H1 (cell line): ENCODE data around the gene INF2. TPM values are rescaled to one million over a fixed set of nuclear protein-coding genes. Genes with fewer than 3 reads are reported as not detected.

Experiments used
- KDM5A ChIP-seq: fragments of 200-600 bp; IDR thresholded peaks from 2 replicates; pipeline ENCODE4 v1.7.1; 2012; ENCODE audit warnings: mild to moderate bottlenecking, low read length, inconsistent platforms, mixed read lengths
- polyA plus RNA-seq, 7 experiments: library from polyadenylated mRNA; depleted of rRNA in 3 of 7; stranded (reverse) in 5 of 7; unstranded in 2 of 7; fragments of >200 nt in 5 of 7; fragments of 200-250 nt in 2 of 7; gene quantifications; 1 replicate in 5 of 7; 2 replicates in 1 of 7; 4 replicates in 1 of 7; pipeline versions ENCODE4 v1.2.1 to v1.2.3, GENCODE V29; 2011 to 2013; ENCODE audit warnings: missing spikeins in 2 of 7, mixed read lengths in 2 of 7
- total RNA-seq: library from RNA; stranded (reverse); fragmentation: NEBNext Ultra II Directional; extraction: Animal tissue kit (Norgen Biotek cat#: 25700); gene quantifications from 2 replicates; pipeline ENCODE4 v1.2.1, GENCODE V29; 2021
- TF ChIP-seq, protein P1 (sequence below): fragments of 300-600 bp; sonication (generic); IDR thresholded peaks from 2 replicates; pipeline ENCODE4 v1.7.1; 2012; ENCODE audit warnings: low read length, moderate library complexity, mild to moderate bottlenecking, inconsistent platforms; ENCODE audit not compliant: insufficient replicate concordance

Gene INF2
- total and polyA plus RNA-seq, 2 of the 8 experiments (the other 6 are each of a cell fraction or from before 2014, with no cell fraction given): 29.1 to 59.5 TPM

DNA sequence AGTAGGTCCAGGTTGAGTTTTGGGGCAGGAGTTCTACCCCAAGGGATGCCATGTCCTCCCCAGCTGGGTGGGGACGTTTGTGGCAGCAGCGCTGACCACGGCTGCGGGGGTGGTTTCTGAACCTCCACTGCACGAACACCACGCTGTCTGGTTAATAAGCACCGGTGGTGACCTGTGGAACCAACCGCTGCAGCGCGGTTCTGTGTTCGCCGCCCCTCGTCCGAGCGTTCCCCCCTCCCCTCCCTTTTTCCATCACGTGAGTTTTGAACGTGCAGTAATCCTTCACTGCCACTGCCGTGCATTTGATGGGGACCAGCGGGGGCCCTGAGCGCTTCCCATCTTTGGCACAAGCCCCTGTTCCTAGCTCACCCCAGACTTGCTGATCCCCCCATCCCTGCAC is 28.2 kb downstream of the INF2 start (continued):
- TF ChIP-seq, protein P1, sequence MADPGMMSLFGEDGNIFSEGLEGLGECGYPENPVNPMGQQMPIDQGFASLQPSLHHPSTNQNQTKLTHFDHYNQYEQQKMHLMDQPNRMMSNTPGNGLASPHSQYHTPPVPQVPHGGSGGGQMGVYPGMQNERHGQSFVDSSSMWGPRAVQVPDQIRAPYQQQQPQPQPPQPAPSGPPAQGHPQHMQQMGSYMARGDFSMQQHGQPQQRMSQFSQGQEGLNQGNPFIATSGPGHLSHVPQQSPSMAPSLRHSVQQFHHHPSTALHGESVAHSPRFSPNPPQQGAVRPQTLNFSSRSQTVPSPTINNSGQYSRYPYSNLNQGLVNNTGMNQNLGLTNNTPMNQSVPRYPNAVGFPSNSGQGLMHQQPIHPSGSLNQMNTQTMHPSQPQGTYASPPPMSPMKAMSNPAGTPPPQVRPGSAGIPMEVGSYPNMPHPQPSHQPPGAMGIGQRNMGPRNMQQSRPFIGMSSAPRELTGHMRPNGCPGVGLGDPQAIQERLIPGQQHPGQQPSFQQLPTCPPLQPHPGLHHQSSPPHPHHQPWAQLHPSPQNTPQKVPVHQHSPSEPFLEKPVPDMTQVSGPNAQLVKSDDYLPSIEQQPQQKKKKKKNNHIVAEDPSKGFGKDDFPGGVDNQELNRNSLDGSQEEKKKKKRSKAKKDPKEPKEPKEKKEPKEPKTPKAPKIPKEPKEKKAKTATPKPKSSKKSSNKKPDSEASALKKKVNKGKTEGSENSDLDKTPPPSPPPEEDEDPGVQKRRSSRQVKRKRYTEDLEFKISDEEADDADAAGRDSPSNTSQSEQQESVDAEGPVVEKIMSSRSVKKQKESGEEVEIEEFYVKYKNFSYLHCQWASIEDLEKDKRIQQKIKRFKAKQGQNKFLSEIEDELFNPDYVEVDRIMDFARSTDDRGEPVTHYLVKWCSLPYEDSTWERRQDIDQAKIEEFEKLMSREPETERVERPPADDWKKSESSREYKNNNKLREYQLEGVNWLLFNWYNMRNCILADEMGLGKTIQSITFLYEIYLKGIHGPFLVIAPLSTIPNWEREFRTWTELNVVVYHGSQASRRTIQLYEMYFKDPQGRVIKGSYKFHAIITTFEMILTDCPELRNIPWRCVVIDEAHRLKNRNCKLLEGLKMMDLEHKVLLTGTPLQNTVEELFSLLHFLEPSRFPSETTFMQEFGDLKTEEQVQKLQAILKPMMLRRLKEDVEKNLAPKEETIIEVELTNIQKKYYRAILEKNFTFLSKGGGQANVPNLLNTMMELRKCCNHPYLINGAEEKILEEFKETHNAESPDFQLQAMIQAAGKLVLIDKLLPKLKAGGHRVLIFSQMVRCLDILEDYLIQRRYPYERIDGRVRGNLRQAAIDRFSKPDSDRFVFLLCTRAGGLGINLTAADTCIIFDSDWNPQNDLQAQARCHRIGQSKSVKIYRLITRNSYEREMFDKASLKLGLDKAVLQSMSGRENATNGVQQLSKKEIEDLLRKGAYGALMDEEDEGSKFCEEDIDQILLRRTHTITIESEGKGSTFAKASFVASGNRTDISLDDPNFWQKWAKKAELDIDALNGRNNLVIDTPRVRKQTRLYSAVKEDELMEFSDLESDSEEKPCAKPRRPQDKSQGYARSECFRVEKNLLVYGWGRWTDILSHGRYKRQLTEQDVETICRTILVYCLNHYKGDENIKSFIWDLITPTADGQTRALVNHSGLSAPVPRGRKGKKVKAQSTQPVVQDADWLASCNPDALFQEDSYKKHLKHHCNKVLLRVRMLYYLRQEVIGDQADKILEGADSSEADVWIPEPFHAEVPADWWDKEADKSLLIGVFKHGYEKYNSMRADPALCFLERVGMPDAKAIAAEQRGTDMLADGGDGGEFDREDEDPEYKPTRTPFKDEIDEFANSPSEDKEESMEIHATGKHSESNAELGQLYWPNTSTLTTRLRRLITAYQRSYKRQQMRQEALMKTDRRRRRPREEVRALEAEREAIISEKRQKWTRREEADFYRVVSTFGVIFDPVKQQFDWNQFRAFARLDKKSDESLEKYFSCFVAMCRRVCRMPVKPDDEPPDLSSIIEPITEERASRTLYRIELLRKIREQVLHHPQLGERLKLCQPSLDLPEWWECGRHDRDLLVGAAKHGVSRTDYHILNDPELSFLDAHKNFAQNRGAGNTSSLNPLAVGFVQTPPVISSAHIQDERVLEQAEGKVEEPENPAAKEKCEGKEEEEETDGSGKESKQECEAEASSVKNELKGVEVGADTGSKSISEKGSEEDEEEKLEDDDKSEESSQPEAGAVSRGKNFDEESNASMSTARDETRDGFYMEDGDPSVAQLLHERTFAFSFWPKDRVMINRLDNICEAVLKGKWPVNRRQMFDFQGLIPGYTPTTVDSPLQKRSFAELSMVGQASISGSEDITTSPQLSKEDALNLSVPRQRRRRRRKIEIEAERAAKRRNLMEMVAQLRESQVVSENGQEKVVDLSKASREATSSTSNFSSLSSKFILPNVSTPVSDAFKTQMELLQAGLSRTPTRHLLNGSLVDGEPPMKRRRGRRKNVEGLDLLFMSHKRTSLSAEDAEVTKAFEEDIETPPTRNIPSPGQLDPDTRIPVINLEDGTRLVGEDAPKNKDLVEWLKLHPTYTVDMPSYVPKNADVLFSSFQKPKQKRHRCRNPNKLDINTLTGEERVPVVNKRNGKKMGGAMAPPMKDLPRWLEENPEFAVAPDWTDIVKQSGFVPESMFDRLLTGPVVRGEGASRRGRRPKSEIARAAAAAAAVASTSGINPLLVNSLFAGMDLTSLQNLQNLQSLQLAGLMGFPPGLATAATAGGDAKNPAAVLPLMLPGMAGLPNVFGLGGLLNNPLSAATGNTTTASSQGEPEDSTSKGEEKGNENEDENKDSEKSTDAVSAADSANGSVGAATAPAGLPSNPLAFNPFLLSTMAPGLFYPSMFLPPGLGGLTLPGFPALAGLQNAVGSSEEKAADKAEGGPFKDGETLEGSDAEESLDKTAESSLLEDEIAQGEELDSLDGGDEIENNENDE: no peak
- no peak for TF ChIP-seq KDM5A
